ENCODE data around the gene IRAK3.

IRAK3 gene

DNA sequence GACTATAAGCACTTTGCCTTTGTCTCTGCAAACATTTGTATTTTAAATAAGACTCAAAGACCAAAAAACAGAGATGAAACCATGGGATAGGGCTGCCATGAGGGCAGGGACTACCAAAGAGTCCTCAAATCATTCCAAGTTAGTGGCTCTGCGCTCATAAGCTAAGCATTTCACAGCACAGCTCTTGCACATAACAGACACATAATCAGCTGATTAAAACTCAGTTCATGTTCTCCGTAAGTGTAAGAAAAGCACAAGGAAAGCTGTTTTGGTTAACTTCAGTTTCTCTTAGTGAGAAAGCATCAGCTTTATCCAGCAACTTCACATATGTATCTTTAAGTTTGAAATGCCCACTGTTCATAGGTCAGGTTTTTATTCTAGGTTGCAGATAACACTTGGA is 54.9 kb downstream of the IRAK3 start:
- Mint-ChIP-seq H3K9me3 (no peaks in the 10 kb centered on the region), H3K27ac (no peak overlapping the region), H3K4me1 (ENCODE audit: low read depth) (no peaks in the 10 kb centered on the region), H3K4me3 (no peak overlapping the region), H3K27me3 (peaks cover 15% of the 10 kb centered on the region), H3K36me3 (ENCODE audit: low read depth) (no peaks in the 10 kb centered on the region)
- DNase-seq, result no peak

GRCh38 chr12:66244446-66244845 is 55.4 kb downstream of the IRAK3 start:
- no peaks in the 10 kb centered on the region for H3K9me3 Mint-ChIP-seq
- no peak overlapping the region for H3K4me3 Mint-ChIP-seq
- H3K4me1 Mint-ChIP-seq (ENCODE audit: low read depth), result no peaks in the 10 kb centered on the region
- no peaks in the 10 kb centered on the region for H3K36me3 Mint-ChIP-seq (ENCODE audit: low read depth)
- no peak for DNase-seq
- no peak overlapping the region for H3K27ac Mint-ChIP-seq
- H3K27me3 Mint-ChIP-seq, result peaks cover 15% of the 10 kb centered on the region

DNA sequence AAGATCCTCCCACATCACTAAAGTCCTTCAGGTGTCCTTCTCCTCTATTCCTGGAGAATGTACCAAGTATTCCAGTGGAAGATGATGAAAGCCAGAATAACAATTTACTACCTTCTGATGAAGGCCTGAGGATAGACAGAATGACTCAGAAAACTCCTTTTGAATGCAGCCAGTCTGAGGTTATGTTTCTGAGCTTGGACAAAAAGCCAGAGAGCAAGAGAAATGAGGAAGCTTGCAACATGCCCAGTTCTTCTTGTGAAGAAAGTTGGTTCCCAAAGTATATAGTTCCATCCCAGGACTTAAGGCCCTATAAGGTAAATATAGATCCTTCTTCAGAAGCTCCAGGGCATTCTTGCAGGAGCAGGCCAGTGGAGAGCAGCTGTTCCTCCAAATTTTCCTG is 58.7 kb downstream of the IRAK3 start:
- no peaks in the 10 kb centered on the region for H3K9me3 Mint-ChIP-seq
- no peaks in the 10 kb centered on the region for H3K4me1 Mint-ChIP-seq (ENCODE audit: low read depth)
- H3K36me3 Mint-ChIP-seq (ENCODE audit: low read depth), result no peaks in the 10 kb centered on the region
- no peak overlapping the region for H3K27ac Mint-ChIP-seq
- H3K27me3 Mint-ChIP-seq, result no peaks in the 10 kb centered on the region
- H3K4me3 Mint-ChIP-seq, result no peak overlapping the region
- DNase-seq, result no peak

DNA sequence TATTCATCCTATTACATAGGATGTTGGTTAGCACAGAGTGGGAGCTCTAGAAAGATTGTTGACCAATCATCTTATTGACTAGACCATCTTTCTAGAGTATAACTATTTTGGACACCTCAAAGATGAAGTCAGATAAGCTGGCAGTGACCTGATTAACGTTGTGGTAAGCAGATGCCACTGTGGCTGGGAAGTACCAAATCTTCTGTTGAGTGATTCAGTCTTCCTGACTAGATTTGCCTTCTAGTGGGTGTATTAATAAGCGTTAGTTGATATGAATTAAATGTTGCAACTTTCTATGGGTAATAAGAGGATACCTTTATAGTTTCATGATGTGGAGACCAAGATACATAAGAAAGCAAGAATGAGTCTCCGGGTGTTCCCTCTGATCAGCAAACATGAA is 62.0 kb downstream of the IRAK3 start:
- no peak for DNase-seq
- H3K4me3 Mint-ChIP-seq, result no peak overlapping the region
- no peaks in the 10 kb centered on the region for H3K9me3 Mint-ChIP-seq
- no peaks in the 10 kb centered on the region for H3K27me3 Mint-ChIP-seq
- no peaks in the 10 kb centered on the region for H3K36me3 Mint-ChIP-seq (ENCODE audit: low read depth)
- no peak overlapping the region for H3K27ac Mint-ChIP-seq
- no peaks in the 10 kb centered on the region for H3K4me1 Mint-ChIP-seq (ENCODE audit: low read depth)

DNA sequence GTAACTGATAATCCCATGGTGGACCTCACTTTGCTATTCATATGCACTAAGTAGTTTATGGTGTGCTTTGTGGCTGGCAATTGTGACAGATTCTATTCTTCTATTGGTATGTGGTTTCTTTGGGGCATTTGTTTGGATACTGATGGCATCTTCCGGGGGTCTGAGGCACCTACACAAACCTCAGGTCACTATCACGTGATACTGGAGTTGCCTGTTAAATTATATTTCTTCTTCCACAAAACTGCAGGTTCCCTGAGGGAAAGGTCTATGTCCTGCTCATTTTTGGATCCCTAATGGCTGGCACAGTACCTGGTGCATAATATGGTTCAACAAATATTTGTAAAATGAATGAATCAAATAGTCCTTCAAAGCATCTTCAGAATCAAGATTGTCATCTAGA is 63.8 kb downstream of the IRAK3 start:
- Mint-ChIP-seq H3K36me3 (ENCODE audit: low read depth) (no peaks in the 10 kb centered on the region), H3K4me1 (ENCODE audit: low read depth) (no peaks in the 10 kb centered on the region), H3K4me3 (no peak overlapping the region), H3K27me3 (no peaks in the 10 kb centered on the region), H3K27ac (no peak overlapping the region), H3K9me3 (no peaks in the 10 kb centered on the region)
- no peak for DNase-seq

GRCh38 chr12:66255737-66256136 is 66.7 kb downstream of the IRAK3 start:
- no peaks in the 10 kb centered on the region for H3K4me1 Mint-ChIP-seq (ENCODE audit: low read depth)
- no peaks in the 10 kb centered on the region for H3K36me3 Mint-ChIP-seq (ENCODE audit: low read depth)
- H3K27ac Mint-ChIP-seq, result no peak overlapping the region
- no peaks in the 10 kb centered on the region for H3K9me3 Mint-ChIP-seq
- H3K4me3 Mint-ChIP-seq, result no peak overlapping the region
- no peaks in the 10 kb centered on the region for H3K27me3 Mint-ChIP-seq
- DNase-seq, result no peak

GRCh38 chr12:66258011-66258410 is 69.0 kb downstream of the IRAK3 start:
- no peak overlapping the region for H3K27ac Mint-ChIP-seq
- H3K9me3 Mint-ChIP-seq, result no peaks in the 10 kb centered on the region
- no peak overlapping the region for H3K4me3 Mint-ChIP-seq
- H3K36me3 Mint-ChIP-seq (ENCODE audit: low read depth), result no peaks in the 10 kb centered on the region
- no peak for DNase-seq
- no peaks in the 10 kb centered on the region for H3K27me3 Mint-ChIP-seq
- no peaks in the 10 kb centered on the region for H3K4me1 Mint-ChIP-seq (ENCODE audit: low read depth)

DNA sequence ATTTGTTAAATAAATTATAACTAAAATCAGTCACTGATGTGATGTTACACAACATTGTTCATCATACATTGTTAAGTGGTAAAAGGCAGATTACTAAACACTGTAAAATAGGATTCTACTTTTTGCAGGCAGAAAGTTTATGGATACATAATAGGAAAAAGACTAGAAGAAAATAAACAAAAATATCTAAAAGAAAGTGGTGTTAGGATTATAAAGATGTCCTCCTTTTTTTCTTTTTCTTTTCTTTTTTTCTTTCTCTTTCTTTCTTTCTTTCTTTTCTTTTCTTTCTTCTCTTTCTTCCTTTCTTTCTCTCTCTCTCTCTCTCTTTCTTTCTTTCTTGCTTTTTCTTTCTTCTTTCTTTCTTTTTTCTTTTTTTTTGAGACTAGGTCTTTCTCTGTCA is 73.7 kb downstream of the IRAK3 start:
- Mint-ChIP-seq H3K27me3 (no peaks in the 10 kb centered on the region), H3K4me3 (no peak overlapping the region), H3K4me1 (ENCODE audit: low read depth) (peaks cover under 1% of the 10 kb centered on the region), H3K27ac (no peak overlapping the region), H3K9me3 (no peaks in the 10 kb centered on the region), H3K36me3 (ENCODE audit: low read depth) (no peaks in the 10 kb centered on the region)
- DNase-seq, result no peak

DNA sequence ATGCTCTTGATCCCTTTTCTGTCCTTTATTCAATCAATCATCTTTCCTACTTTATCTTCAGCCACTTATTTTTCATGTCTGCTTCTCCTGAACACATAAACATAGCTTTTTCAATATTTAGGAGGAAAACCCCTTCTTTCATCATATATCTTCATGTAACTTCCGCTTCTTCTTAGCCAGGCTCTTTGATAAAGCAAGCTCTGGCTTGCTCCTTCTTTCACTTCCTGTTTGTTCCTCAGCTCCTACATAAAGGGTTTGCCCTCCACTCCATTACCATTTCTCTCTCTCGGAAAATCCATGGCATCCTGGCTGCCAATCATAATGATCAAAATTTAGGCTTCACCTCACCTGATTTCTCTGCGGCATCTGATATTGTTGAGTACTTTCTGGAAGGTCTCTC is 79.5 kb downstream of the IRAK3 start:
- no peaks in the 10 kb centered on the region for H3K27me3 Mint-ChIP-seq
- no peaks in the 10 kb centered on the region for H3K36me3 Mint-ChIP-seq (ENCODE audit: low read depth)
- no peaks in the 10 kb centered on the region for H3K9me3 Mint-ChIP-seq
- no peak overlapping the region for H3K4me3 Mint-ChIP-seq
- H3K4me1 Mint-ChIP-seq (ENCODE audit: low read depth), result peaks cover 1% of the 10 kb centered on the region
- DNase-seq, result no peak
- H3K27ac Mint-ChIP-seq, result no peak overlapping the region

GRCh38 chr12:66269142-66269541 is 80.1 kb downstream of the IRAK3 start:
- Mint-ChIP-seq H3K9me3 (no peaks in the 10 kb centered on the region), H3K27me3 (no peaks in the 10 kb centered on the region), H3K4me1 (ENCODE audit: low read depth) (peaks cover 1% of the 10 kb centered on the region), H3K27ac (no peak overlapping the region), H3K4me3 (no peak overlapping the region), H3K36me3 (ENCODE audit: low read depth) (no peaks in the 10 kb centered on the region)
- DNase-seq, result no peak

- no peak for DNase-seq
- Mint-ChIP-seq H3K9me3 (no peaks in the 10 kb centered on the region), H3K4me3 (no peak overlapping the region), H3K4me1 (ENCODE audit: low read depth) (peaks cover 3% of the 10 kb centered on the region), H3K27me3 (no peaks in the 10 kb centered on the region), H3K27ac (no peak overlapping the region), H3K36me3 (ENCODE audit: low read depth) (no peaks in the 10 kb centered on the region)
Observed at GRCh38 chr12:66269757-66270383, 80.9 kb downstream of the IRAK3 start.

- Mint-ChIP-seq H3K9me3 (no peaks in the 10 kb centered on the region), H3K4me1 (ENCODE audit: low read depth) (peaks cover 6% of the 10 kb centered on the region), H3K27me3 (no peaks in the 10 kb centered on the region), H3K36me3 (ENCODE audit: low read depth) (no peaks in the 10 kb centered on the region), H3K4me3 (no peak overlapping the region), H3K27ac (no peak overlapping the region)
- no peak for DNase-seq
Observed at GRCh38 chr12:66270613-66271012, 81.6 kb downstream of the IRAK3 start.

DNA sequence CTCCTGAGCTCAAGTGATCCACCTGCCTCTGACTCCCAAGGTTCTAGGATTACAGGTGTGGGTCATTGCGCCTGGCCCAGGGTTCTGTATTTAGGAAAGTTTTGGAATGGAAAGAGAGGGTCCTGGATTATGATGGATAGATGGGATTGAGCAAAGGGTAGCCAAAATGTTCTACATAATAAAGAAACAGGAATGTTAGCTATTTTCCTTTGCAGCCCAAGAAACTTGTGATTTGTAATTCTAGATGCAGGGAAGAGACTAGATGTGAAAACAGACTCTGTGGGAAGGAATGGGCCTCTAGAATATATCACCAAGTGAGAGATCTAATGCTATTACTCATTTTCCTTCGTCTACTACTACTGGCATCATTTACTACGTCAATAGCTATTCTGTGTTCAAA is 83.6 kb downstream of the IRAK3 start:
- H3K4me1 Mint-ChIP-seq (ENCODE audit: low read depth), result peaks cover 14% of the 10 kb centered on the region
- no peaks in the 10 kb centered on the region for H3K27me3 Mint-ChIP-seq
- H3K36me3 Mint-ChIP-seq (ENCODE audit: low read depth), result no peaks in the 10 kb centered on the region
- no peaks in the 10 kb centered on the region for H3K9me3 Mint-ChIP-seq
- no peak overlapping the region for H3K4me3 Mint-ChIP-seq
- no peak for DNase-seq
- no peak overlapping the region for H3K27ac Mint-ChIP-seq

DNA sequence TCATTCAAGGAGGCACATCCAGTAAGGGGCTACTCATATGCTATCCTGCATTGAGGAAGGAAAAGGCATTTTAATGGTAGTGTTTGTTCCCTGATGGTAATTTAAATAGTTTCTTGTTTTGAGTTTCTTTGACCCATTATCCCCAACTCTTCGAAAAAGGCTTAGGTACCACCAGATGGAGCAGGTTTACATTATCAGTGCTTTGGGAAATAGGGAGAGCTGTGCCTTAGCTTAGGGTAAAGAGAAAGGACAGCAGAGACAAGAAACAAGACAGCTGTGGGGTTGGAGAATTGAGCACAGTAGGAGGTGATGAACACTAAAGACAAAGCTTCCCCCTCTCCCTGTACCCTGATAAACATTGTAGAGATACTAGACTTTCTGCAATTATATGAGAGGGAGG is 84.1 kb downstream of the IRAK3 start:
- Mint-ChIP-seq H3K4me3 (no peak overlapping the region), H3K4me1 (ENCODE audit: low read depth) (peaks cover 13% of the 10 kb centered on the region), H3K27me3 (no peaks in the 10 kb centered on the region), H3K9me3 (no peaks in the 10 kb centered on the region), H3K36me3 (ENCODE audit: low read depth) (no peaks in the 10 kb centered on the region), H3K27ac (no peak overlapping the region)
- DNase-seq, result no peak

GRCh38 chr12:66275040-66275439 is 86.0 kb downstream of the IRAK3 start:
- Mint-ChIP-seq H3K36me3 (ENCODE audit: low read depth) (no peaks in the 10 kb centered on the region), H3K9me3 (no peaks in the 10 kb centered on the region), H3K27ac (no peak overlapping the region), H3K4me1 (ENCODE audit: low read depth) (peaks cover 23% of the 10 kb centered on the region), H3K4me3 (no peak overlapping the region), H3K27me3 (no peaks in the 10 kb centered on the region)
- DNase-seq, result no peak

- Mint-ChIP-seq H3K4me1 (ENCODE audit: low read depth) (peaks cover 37% of the 10 kb centered on the region), H3K27me3 (no peaks in the 10 kb centered on the region), H3K4me3 (no peak overlapping the region), H3K9me3 (peaks cover 5% of the 10 kb centered on the region), H3K36me3 (ENCODE audit: low read depth) (no peaks in the 10 kb centered on the region), H3K27ac (no peak overlapping the region)
- no peak for DNase-seq
Observed at GRCh38 chr12:66279123-66279712, 90.2 kb downstream of the IRAK3 start.

All from activated T-cell treated with anti-CD3 and anti-CD28 coated beads, Interleukin-2, amount 50 U/mL, for 24 hours (primary cell).